ENCODE measurements around the gene DDC. TPM values are rescaled to one million over a fixed set of nuclear protein-coding genes. Genes with fewer than 3 reads are reported as not detected.
"Not testable (repeated sequence)": the region's sequence is repeated elsewhere in the genome, so short reads cannot be mapped to it uniquely, and the experiment has no call there.

Gene DDC
- total RNA-seq, 1 donor from 2014 or later = not detected

- H3K36me3 ChIP-seq = no peaks in the 10 kb centered on the region
- peak overlapping the region; percentile 14 to 19 for H3K4me3 ChIP-seq
- H3K4me1 ChIP-seq = peaks cover 0 to 3% of the 10 kb centered on the region in 2 donors
- intact Hi-C loops (cut with DNase I) = loop anchor here (1.0 to 10.0 kb wide), 6 partner anchors 129 to 693 kb away; no protein-coding TSS in a partner anchor
- H3K27ac ChIP-seq = no peak overlapping the region
- no peaks in the 10 kb centered on the region for H3K9me3 ChIP-seq
- TF ChIP-seq, protein P1, sequence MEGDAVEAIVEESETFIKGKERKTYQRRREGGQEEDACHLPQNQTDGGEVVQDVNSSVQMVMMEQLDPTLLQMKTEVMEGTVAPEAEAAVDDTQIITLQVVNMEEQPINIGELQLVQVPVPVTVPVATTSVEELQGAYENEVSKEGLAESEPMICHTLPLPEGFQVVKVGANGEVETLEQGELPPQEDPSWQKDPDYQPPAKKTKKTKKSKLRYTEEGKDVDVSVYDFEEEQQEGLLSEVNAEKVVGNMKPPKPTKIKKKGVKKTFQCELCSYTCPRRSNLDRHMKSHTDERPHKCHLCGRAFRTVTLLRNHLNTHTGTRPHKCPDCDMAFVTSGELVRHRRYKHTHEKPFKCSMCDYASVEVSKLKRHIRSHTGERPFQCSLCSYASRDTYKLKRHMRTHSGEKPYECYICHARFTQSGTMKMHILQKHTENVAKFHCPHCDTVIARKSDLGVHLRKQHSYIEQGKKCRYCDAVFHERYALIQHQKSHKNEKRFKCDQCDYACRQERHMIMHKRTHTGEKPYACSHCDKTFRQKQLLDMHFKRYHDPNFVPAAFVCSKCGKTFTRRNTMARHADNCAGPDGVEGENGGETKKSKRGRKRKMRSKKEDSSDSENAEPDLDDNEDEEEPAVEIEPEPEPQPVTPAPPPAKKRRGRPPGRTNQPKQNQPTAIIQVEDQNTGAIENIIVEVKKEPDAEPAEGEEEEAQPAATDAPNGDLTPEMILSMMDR (IDR thresholded peaks at IDR 0.05) = peak; percentile 86 to 88 (median 86)
- H3K27me3 ChIP-seq = no peaks in the 10 kb centered on the region
- peak; percentile 19 to 87 for DNase-seq (ENCODE audit: low spot score in 2 of 2)
These were observed 97.2 kb downstream of the DDC start for GRCh38 chr7:50467817-50468610.

DNA sequence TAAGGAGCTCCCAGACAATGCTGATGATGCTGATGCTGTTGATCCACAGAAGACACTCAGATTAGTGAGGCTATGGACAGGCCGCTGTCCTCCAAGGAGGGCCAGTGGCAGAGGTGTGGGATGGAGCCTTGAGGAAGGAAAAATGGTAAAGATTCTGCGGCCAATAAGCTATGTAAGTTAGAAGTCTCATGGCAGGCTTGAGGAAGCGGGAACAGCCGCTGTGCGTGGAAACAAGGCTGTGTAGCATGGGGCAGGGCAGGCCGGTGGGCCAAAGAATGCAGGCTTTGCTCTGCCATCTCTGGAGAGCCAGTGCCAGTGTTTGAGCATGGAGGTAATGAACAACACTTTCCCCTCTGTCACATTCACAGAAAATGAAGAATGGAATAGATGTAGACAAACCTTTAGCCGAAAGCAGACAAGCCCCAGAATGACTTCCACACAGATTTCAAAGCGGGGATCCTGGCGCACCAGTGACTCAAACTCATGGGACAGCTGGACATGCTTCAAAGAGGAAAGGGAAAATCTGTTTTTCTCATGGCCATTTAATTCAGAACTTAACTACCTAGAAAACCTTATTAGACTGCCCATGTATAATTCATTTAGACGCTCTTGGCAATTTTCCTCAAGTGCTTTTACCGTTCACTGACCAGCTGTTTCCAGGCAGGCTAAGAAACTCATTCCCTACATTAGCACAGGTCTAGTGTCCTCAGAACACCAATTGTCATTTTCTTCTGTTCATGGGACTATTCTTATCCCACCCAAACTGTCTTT lies 98.2 kb downstream of the DDC start:
- intact Hi-C loops (cut with DNase I) = loop anchor here (5.0 to 10.0 kb wide), 2 partner anchors 130 to 328 kb away; no protein-coding TSS in a partner anchor
- no peak overlapping the region for H3K4me3 ChIP-seq
- H3K9me3 ChIP-seq = no peaks in the 10 kb centered on the region
- peaks cover 0 to 3% of the 10 kb centered on the region in 2 donors for H3K4me1 ChIP-seq
- no peak for DNase-seq (ENCODE audit: low spot score in 2 of 2)
- H3K27ac ChIP-seq = no peak overlapping the region
- no peaks in the 10 kb centered on the region for H3K36me3 ChIP-seq
- TF ChIP-seq, protein P1 (IDR thresholded peaks at IDR 0.05) = no peak
- no peaks in the 10 kb centered on the region for H3K27me3 ChIP-seq

DNA sequence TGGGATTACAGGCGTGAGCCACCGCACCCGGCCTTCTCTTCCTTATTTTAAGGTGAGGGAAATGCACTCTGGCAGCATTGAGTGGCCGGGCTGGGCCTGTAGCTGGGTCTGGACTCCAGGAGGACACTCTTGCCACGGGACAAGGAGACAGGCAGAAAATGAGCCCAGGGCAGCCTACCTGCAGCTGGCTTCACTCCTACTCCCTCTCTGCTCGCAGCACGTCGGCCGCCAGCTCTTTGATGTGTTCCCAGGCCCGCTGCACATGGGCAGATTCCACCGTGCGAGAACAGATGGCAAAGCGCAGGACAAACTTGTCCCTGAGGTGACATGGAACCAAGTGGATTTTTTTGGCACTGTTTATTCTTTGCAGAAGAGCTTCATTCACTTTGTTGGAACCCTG lies 102.2 kb downstream of the DDC start:
- TF ChIP-seq, protein P1 (IDR thresholded peaks at IDR 0.05) = no peak
- intact Hi-C loops (cut with DNase I) = loop anchor here (10.0 kb wide), 1 partner anchor 332 kb away; no protein-coding TSS in a partner anchor
- H3K4me3 ChIP-seq = no peak overlapping the region
- H3K27me3 ChIP-seq = no peaks in the 10 kb centered on the region
- no peak overlapping the region for H3K27ac ChIP-seq
- no peaks in the 10 kb centered on the region for H3K36me3 ChIP-seq
- no peaks in the 10 kb centered on the region for H3K4me1 ChIP-seq
- H3K9me3 ChIP-seq = no peaks in the 10 kb centered on the region
- no peak for DNase-seq (ENCODE audit: low spot score in 2 of 2)

GRCh38 chr7:50462361-50462760 lies 102.8 kb downstream of the DDC start:
- H3K36me3 ChIP-seq = no peaks in the 10 kb centered on the region
- no peak overlapping the region for H3K4me3 ChIP-seq
- H3K4me1 ChIP-seq = no peaks in the 10 kb centered on the region
- DNase-seq (ENCODE audit: low spot score in 2 of 2) = no peak
- intact Hi-C loops (cut with DNase I) = loop anchor here (10.0 kb wide), 1 partner anchor 332 kb away; no protein-coding TSS in a partner anchor
- H3K9me3 ChIP-seq = no peaks in the 10 kb centered on the region
- H3K27me3 ChIP-seq = no peaks in the 10 kb centered on the region
- H3K27ac ChIP-seq = no peak overlapping the region
- TF ChIP-seq, protein P1 (IDR thresholded peaks at IDR 0.05) = no peak

DNA sequence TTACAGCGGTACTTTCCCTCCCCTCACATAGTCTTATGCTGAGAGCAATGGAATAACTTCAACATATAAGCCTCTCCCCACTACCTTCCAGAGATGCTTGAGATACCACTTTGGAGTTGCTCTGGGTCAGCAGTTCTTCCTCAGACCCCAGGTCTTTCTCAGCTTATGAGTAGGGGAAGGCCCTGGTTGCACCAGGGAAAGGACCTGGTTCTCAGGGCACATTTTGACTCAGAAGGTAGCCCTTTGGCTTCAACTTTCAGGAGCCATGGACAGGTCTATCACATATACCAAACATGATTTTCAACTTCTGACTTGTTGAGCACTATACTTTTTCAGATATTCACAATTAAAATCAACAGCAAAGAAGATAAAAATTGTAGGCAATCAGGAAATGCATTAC lies 103.5 kb downstream of the DDC start:
- Histone ChIP-seq H3K9me3 (no peaks in the 10 kb centered on the region), H3K36me3 (no peaks in the 10 kb centered on the region), H3K4me3 (no peak overlapping the region), H3K27me3 (no peaks in the 10 kb centered on the region), H3K27ac (no peak overlapping the region), H3K4me1 (no peaks in the 10 kb centered on the region)
- no peak for DNase-seq (ENCODE audit: low spot score in 2 of 2)
- intact Hi-C loops (cut with DNase I) = loop anchor here (10.0 kb wide), 1 partner anchor 333 kb away; no protein-coding TSS in a partner anchor
- TF ChIP-seq, protein P1 (IDR thresholded peaks at IDR 0.05) = no peak

- H3K9me3 ChIP-seq; H3K4me3 ChIP-seq; H3K36me3 ChIP-seq; DNase-seq (ENCODE audit: low spot score in 2 of 2); H3K4me1 ChIP-seq; intact Hi-C loops (cut with DNase I); H3K27me3 ChIP-seq; H3K27ac ChIP-seq: not testable (repeated sequence)
These were observed 106.0 kb downstream of the DDC start for GRCh38 chr7:50459183-50459582.

- intact Hi-C loops (cut with DNase I); H3K27me3 ChIP-seq; H3K4me3 ChIP-seq; H3K27ac ChIP-seq; DNase-seq (ENCODE audit: low spot score in 2 of 2); H3K4me1 ChIP-seq; H3K36me3 ChIP-seq; H3K9me3 ChIP-seq: not testable (repeated sequence)
These were observed 106.6 kb downstream of the DDC start for GRCh38 chr7:50458651-50459050.
